Astrocyte (in vitro differentiated cells and primary cell): ENCODE results near the gene DOCK2. TPM values are rescaled to one million over a fixed set of nuclear protein-coding genes. Genes with fewer than 3 reads are reported as not detected.

Experiments used
- DNase-seq: peaks from one replicate; pipeline ENCODE4 v3.0.0-alpha.2; 2010; ENCODE audit warnings: low read depth
- FAIRE-seq: peaks from 2 replicates; lab custom pipeline; 2011; peaks lifted over from hg19 to GRCh38; lab: Jason Lieb, UNC
- H2AFZ ChIP-seq: 2 replicates; pipeline ENCODE4 v1.6.0; 2012; ENCODE audit warnings: low read depth, low read length, inconsistent platforms
- H3K27ac ChIP-seq: 2 replicates; pipeline ENCODE4 v1.5.1; 2011; ENCODE audit warnings: low read depth, low read length, inconsistent platforms
- H3K27me3 ChIP-seq: 2 replicates; pipeline ENCODE4 v1.6.0; 2011; ENCODE audit warnings: low read length, inconsistent platforms; ENCODE audit not compliant: insufficient read depth
- H3K36me3 ChIP-seq: 2 replicates; pipeline ENCODE4 v1.5.1; 2011; ENCODE audit warnings: low read length, inconsistent platforms; ENCODE audit not compliant: insufficient read depth
- H3K4me1 ChIP-seq: 2 replicates; pipeline ENCODE4 v1.5.1; 2011; ENCODE audit warnings: low read length, inconsistent platforms; ENCODE audit not compliant: insufficient read depth
- H3K4me2 ChIP-seq: 2 replicates; pipeline ENCODE4 v1.6.0; 2012; ENCODE audit warnings: low read length, inconsistent platforms
- H3K4me3 ChIP-seq: 2 replicates; pipeline ENCODE4 v1.5.1; 2011; ENCODE audit warnings: low read depth, mild to moderate bottlenecking, low read length, inconsistent platforms; ENCODE audit not compliant: insufficient read depth
- H3K79me2 ChIP-seq: 2 replicates; pipeline ENCODE4 v1.6.0; 2012; ENCODE audit warnings: mild to moderate bottlenecking, low read length, inconsistent platforms; ENCODE audit not compliant: insufficient read depth
- H3K9ac ChIP-seq: 2 replicates; pipeline ENCODE4 v1.6.0; 2012; ENCODE audit warnings: mild to moderate bottlenecking, low read length, inconsistent platforms
- H3K9me3 ChIP-seq: 2 replicates; pipeline ENCODE4 v1.5.1; 2012; ENCODE audit warnings: low read depth, mild to moderate bottlenecking, low read length, inconsistent platforms; ENCODE audit not compliant: insufficient read depth
- H4K20me1 ChIP-seq: 2 replicates; pipeline ENCODE4 v1.6.0; 2012; ENCODE audit warnings: low read length, inconsistent platforms; ENCODE audit not compliant: insufficient read depth
- H3K27ac Mint-ChIP-seq: one replicate; pipeline ENCODE4 v1.8.0; 2021; ENCODE audit warnings: mild to moderate bottlenecking, mixed read lengths; ENCODE audit not compliant: unreplicated experiment
- H3K27me3 Mint-ChIP-seq: one replicate; pipeline ENCODE4 v1.8.0; 2021; ENCODE audit warnings: low read depth, mixed read lengths; ENCODE audit not compliant: unreplicated experiment
- H3K36me3 Mint-ChIP-seq: one replicate; pipeline ENCODE4 v1.8.0; 2021; ENCODE audit warnings: low read depth, mixed read lengths; ENCODE audit not compliant: unreplicated experiment
- H3K4me1 Mint-ChIP-seq: one replicate; pipeline ENCODE4 v1.8.0; 2021; ENCODE audit warnings: low read depth, mixed read lengths; ENCODE audit not compliant: unreplicated experiment
- H3K4me3 Mint-ChIP-seq: one replicate; pipeline ENCODE4 v1.8.0; 2021; ENCODE audit warnings: mild to moderate bottlenecking, moderate library complexity, mixed read lengths; ENCODE audit not compliant: unreplicated experiment
- H3K9me3 Mint-ChIP-seq: one replicate; pipeline ENCODE4 v1.8.0; 2021; ENCODE audit warnings: mild to moderate bottlenecking, mixed read lengths; ENCODE audit not compliant: unreplicated experiment
- EZH2 ChIP-seq: IDR thresholded peaks from 2 replicates; pipeline ENCODE4 v1.6.1; 2012; ENCODE audit warnings: mild to moderate bottlenecking, low read length, inconsistent platforms; ENCODE audit not compliant: insufficient read depth
- total RNA-seq: library from RNA; stranded (reverse); gene quantifications from 2 replicates; pipeline ENCODE4 v1.2.1, GENCODE V29; 2021
- TF ChIP-seq, protein P1 (sequence below): IDR thresholded peaks from 2 replicates; pipeline ENCODE4 v1.5.1; 2011; ENCODE audit warnings: low read depth, mild to moderate bottlenecking, inconsistent platforms, low read length, moderate library complexity; ENCODE audit not compliant: insufficient read depth

DOCK2 gene
- total RNA-seq, 1 donor from 2014 or later = 0.66 TPM

DNA sequence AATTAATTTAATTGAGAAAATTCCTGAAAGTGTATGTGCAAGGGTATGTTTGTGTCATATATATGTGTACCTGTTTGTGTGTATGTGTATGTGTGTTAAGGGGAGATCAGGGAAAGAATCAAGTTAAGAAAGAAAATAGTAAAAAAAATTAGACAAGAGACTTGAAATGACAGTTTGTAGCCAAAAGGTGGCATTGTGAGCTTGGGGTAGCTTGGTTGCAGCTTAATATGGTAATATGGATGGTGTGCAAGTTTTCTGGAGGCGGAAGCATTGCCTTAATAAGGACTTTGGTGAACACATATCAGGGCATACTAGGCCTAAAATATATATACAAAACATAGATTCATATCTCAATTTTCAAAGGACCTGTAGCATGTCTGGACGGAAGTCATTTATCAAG lies 213.3 kb downstream of the DOCK2 start:
- H3K79me2 ChIP-seq = no peaks in the 10 kb centered on the region
- H3K36me3 ChIP-seq = no peaks in the 10 kb centered on the region
- FAIRE-seq (no peak), DNase-seq (no peak)
- peaks cover 4% of the 10 kb centered on the region for H3K9me3 ChIP-seq
- no peaks in the 10 kb centered on the region for H4K20me1 ChIP-seq
- no peak for TF ChIP-seq EZH2
- TF ChIP-seq, protein P1, sequence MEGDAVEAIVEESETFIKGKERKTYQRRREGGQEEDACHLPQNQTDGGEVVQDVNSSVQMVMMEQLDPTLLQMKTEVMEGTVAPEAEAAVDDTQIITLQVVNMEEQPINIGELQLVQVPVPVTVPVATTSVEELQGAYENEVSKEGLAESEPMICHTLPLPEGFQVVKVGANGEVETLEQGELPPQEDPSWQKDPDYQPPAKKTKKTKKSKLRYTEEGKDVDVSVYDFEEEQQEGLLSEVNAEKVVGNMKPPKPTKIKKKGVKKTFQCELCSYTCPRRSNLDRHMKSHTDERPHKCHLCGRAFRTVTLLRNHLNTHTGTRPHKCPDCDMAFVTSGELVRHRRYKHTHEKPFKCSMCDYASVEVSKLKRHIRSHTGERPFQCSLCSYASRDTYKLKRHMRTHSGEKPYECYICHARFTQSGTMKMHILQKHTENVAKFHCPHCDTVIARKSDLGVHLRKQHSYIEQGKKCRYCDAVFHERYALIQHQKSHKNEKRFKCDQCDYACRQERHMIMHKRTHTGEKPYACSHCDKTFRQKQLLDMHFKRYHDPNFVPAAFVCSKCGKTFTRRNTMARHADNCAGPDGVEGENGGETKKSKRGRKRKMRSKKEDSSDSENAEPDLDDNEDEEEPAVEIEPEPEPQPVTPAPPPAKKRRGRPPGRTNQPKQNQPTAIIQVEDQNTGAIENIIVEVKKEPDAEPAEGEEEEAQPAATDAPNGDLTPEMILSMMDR = peak; percentile 21
- no peaks in the 10 kb centered on the region for H3K27me3 ChIP-seq
- no peak overlapping the region for H3K4me2 ChIP-seq
- H3K27ac ChIP-seq = no peak overlapping the region
- Mint-ChIP-seq H3K9me3 (peaks cover 11% of the 10 kb centered on the region), H3K27ac (no peak overlapping the region), H3K4me3 (no peak overlapping the region), H3K4me1 (no peaks in the 10 kb centered on the region), H3K27me3 (peaks cover 2% of the 10 kb centered on the region), H3K36me3 (peaks cover 4% of the 10 kb centered on the region)
- no peaks in the 10 kb centered on the region for H3K4me1 ChIP-seq
- H2AFZ ChIP-seq = no peak overlapping the region
- H3K4me3 ChIP-seq = no peak overlapping the region
- H3K9ac ChIP-seq = no peak overlapping the region

DNA sequence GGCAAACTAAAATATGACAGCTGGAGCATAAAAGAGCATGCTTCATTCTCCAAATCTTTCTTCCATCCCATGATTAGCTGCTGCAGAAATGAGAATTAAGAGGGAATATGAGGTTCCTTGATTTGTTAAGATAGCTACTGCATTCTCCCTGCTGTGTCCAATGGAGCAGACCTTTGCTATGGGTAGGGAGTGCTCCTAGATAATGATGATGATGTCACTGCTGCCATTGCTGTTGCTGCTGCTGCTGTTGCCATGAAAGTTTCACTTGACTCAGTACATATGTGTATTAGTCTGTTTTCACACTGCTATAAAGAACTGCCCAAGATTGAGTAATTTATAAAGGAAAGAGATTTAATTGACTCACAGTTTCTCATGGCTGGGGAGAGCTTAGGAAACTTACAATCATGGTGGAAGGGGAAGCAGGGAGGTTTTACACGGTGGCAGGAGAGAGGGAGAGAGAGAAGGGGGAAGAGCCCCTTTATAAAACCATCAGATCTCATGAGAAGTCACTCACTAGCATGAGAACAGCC lies 214.3 kb downstream of the DOCK2 start:
- FAIRE-seq = no peak
- H2AFZ ChIP-seq = no peak overlapping the region
- no peaks in the 10 kb centered on the region for H3K27me3 ChIP-seq
- no peaks in the 10 kb centered on the region for H3K36me3 ChIP-seq
- Mint-ChIP-seq H3K36me3 (peaks cover 4% of the 10 kb centered on the region), H3K27ac (no peak overlapping the region), H3K4me3 (no peak overlapping the region), H3K4me1 (peaks cover under 1% of the 10 kb centered on the region), H3K27me3 (no peaks in the 10 kb centered on the region), H3K9me3 (peaks cover 11% of the 10 kb centered on the region)
- peaks cover 3% of the 10 kb centered on the region for H3K4me1 ChIP-seq
- no peak overlapping the region for H3K27ac ChIP-seq
- no peak overlapping the region for H3K9ac ChIP-seq
- no peak overlapping the region for H3K4me3 ChIP-seq
- TF ChIP-seq, protein P1 = no peak
- no peak for TF ChIP-seq EZH2
- peaks cover 4% of the 10 kb centered on the region for H3K9me3 ChIP-seq
- no peaks in the 10 kb centered on the region for H4K20me1 ChIP-seq
- no peak overlapping the region for H3K4me2 ChIP-seq
- no peak for DNase-seq
- H3K79me2 ChIP-seq = no peaks in the 10 kb centered on the region

DNA sequence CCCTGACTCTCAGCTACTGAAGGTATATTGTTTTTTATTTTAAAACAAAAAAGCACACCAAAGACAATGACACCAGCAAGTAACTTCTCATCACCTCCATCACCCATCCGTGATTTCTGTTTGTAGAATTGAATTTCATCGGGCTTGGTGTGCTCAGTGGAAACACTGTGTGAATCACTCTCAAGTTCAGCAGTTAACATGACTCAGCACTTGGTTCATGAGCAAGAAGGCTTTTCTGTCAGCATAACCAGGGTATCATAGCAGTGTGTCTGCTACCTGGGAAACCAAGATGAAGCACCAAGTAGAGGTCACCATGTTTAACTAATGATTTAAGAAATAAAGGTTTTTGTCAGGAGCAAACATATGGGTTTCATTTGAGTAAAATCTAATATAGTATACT lies 219.5 kb downstream of the DOCK2 start:
- no peak overlapping the region for H3K9ac ChIP-seq
- H3K27me3 ChIP-seq = no peaks in the 10 kb centered on the region
- H3K36me3 ChIP-seq = no peaks in the 10 kb centered on the region
- Mint-ChIP-seq H3K9me3 (peaks cover 6% of the 10 kb centered on the region), H3K27me3 (no peaks in the 10 kb centered on the region), H3K27ac (peak overlapping the region; percentile 78), H3K4me1 (peaks cover 6% of the 10 kb centered on the region), H3K4me3 (no peak overlapping the region), H3K36me3 (no peaks in the 10 kb centered on the region)
- no peak overlapping the region for H2AFZ ChIP-seq
- peak overlapping the region; percentile 20 for H3K4me2 ChIP-seq
- peak; percentile 85 for FAIRE-seq
- DNase-seq = peak; percentile 93
- no peak overlapping the region for H3K27ac ChIP-seq
- H4K20me1 ChIP-seq = no peaks in the 10 kb centered on the region
- no peak overlapping the region for H3K4me3 ChIP-seq
- no peak for TF ChIP-seq EZH2
- TF ChIP-seq, protein P1 = no peak
- no peaks in the 10 kb centered on the region for H3K9me3 ChIP-seq
- H3K4me1 ChIP-seq = peaks cover 4% of the 10 kb centered on the region
- H3K79me2 ChIP-seq = no peaks in the 10 kb centered on the region
